HG03039 (cell line): Measurements from ENCODE around the gene HDAC5.
"Not testable (repeated sequence)": the region's sequence is repeated elsewhere in the genome, so short reads cannot be mapped to it uniquely, and the experiment has no call there.

Experiments
- ATAC-seq: cut with Tn5 transposase; IDR thresholded peaks from one replicate; pipeline ENCODE4 v1.9.1; 2021; ENCODE audit warnings: mild to moderate bottlenecking, moderate library complexity; ENCODE audit not compliant: unreplicated experiment

HDAC5 gene

GRCh38 chr17:44037471-44037870, 86.0 kb downstream of the HDAC5 start:
- no peak for ATAC-seq

- ATAC-seq = not testable (repeated sequence)
Measured at GRCh38 chr17:44034688-44035087, 88.8 kb downstream of the HDAC5 start.

GRCh38 chr17:44033861-44034408, 89.5 kb downstream of the HDAC5 start:
- no peak for ATAC-seq

- no peak for ATAC-seq
Measured at GRCh38 chr17:44030482-44030881, 93.0 kb downstream of the HDAC5 start.

- ATAC-seq = no peak
Measured at GRCh38 chr17:44029736-44030135, 93.7 kb downstream of the HDAC5 start.
